Measurements from ENCODE around the gene NFASC. TPM values are rescaled to one million over a fixed set of nuclear protein-coding genes. Genes with fewer than 3 reads are reported as not detected.

The NFASC gene
- total and polyA plus RNA-seq, 9 of the 15 experiments (the other 6 are each of a cell fraction or from before 2014, with no cell fraction given) = 0.03 to 0.16 (median 0.06) TPM; not detected in 6

GRCh38 chr1:204828352-204828850, 42.3 kb upstream of the NFASC start (continued):
- TF ChIP-seq ZNF639 (CRISPR knock-in tag; conservative IDR thresholded peaks at IDR 0.05 in 1 of 2, IDR thresholded peaks at IDR 0.05 in 1 of 2) (peak in 1 of 2 experiments; percentile 58; a peak in 1 of 4 replicates), DMBX1 (CRISPR knock-in tag; IDR thresholded peaks at IDR 0.05; ENCODE audit: borderline replicate concordance) (peak; percentile 84; the same call in 1 of the 2 replicates)

- no TSS peak for BruUV-seq (replicated peaks)
- 7% methylated on average over 6 of the region's 6 CpGs for WGBS (ENCODE audit: insufficient coverage, low coverage, missing lambda C conversion rate)
- no peak overlapping the region for H3K27ac ChIP-seq (ENCODE audit: extremely low read depth, low read depth, low read length)
- H3K79me2 ChIP-seq (ENCODE audit: control insufficient read depth, insufficient read depth, low read length) = no peaks in the 10 kb centered on the region
- no peak for DNase-seq (ENCODE audit: extremely low read depth in 1 of 4, low spot score in 3 of 4)
- no peak for ATAC-seq
- intact Hi-C loops (cut with micrococcal nuclease) = loop anchor here (5.0 kb wide), 1 partner anchor 133 kb away; no protein-coding TSS in a partner anchor
- H2AFZ ChIP-seq (ENCODE audit: low read depth, low read length) = no peak overlapping the region
- peaks cover 0 to 8% of the 10 kb centered on the region in 2 experiments; a peak in 2 of 5 replicates for H3K4me1 ChIP-seq (replicated peaks in 1 of 2; ENCODE audit: control insufficient read depth in 2 of 2, insufficient read depth in 2 of 2, low read length in 2 of 2)
- ChIA-PET CTCF (ENCODE audit: low intra/inter-chr PET ratio) (interaction anchor here (0.6 to 0.7 kb wide), 2 partner anchors 130 to 599 kb away, joined by 3 read pairs; no protein-coding TSS in a partner anchor), POLR2A (interaction anchor here (0.6 to 2.2 kb wide), 2 partner anchors 9 to 72 kb away, joined by 3 to 6 read pairs; no protein-coding TSS in a partner anchor)
- FAIRE-seq = no peak
- no peaks in the 10 kb centered on the region for H3K9me1 ChIP-seq (ENCODE audit: control insufficient read depth, insufficient read depth, low read length)
- H3K27me3 ChIP-seq (ENCODE audit: control insufficient read depth in 2 of 2, insufficient read depth in 2 of 2, low read length in 2 of 2) = peaks cover 18 to 31% of the 10 kb centered on the region in 2 experiments
- H3K9ac ChIP-seq (ENCODE audit: insufficient read depth in 1 of 2, low read depth in 2 of 2, low read length in 2 of 2) = no peak overlapping the region
- in situ Hi-C loops (cut with MboI) = no loop called here
- H3K36me3 ChIP-seq (ENCODE audit: control insufficient read depth, insufficient read depth, low read length) = no peaks in the 10 kb centered on the region
- H3K9me3 ChIP-seq (replicated peaks; ENCODE audit: control insufficient read depth, insufficient read depth, low read depth, low read length) = no peaks in the 10 kb centered on the region
- H4K20me1 ChIP-seq (replicated peaks; ENCODE audit: control insufficient read depth, insufficient read depth, low read length) = peaks cover 15% of the 10 kb centered on the region
- no peak overlapping the region for H3K4me2 ChIP-seq (ENCODE audit: insufficient read depth, low read length)
- no peak overlapping the region for H3K4me3 ChIP-seq
- TF ChIP-seq E2F4 (CRISPR knock-in tag; IDR thresholded peaks at IDR 0.05; ENCODE audit: low read depth) = no peak
- TF ChIP-seq ZNF444 (CRISPR knock-in tag; IDR thresholded peaks at IDR 0.05) = no peak
- TF ChIP-seq IRF1 (CRISPR knock-in tag; IDR thresholded peaks at IDR 0.05; ENCODE audit: borderline replicate concordance) = no peak
- no peak for TF ChIP-seq GATA2 (CRISPR knock-in tag; IDR thresholded peaks at IDR 0.05)
- no peak for TF ChIP-seq PML (IDR thresholded peaks at IDR 0.05; ENCODE audit: low read length)
- no peak for TF ChIP-seq ZNF511 (CRISPR knock-in tag; IDR thresholded peaks at IDR 0.05)
- TF ChIP-seq CBFA2T2 (conservative IDR thresholded peaks at IDR 0.05) = no peak
- no peak for TF ChIP-seq PCBP2 (IDR thresholded peaks at IDR 0.05; ENCODE audit: low read depth, low read length, poor library complexity, severe bottlenecking)
- no peak for TF ChIP-seq TAF7 (tag; IDR thresholded peaks at IDR 0.05)
- TF ChIP-seq CBX3 (IDR thresholded peaks at IDR 0.05; ENCODE audit: borderline replicate concordance in 1 of 2, low read length in 2 of 2) = no peak
- TF ChIP-seq FOXJ2 (tag; IDR thresholded peaks at IDR 0.05) = no peak
- TF ChIP-seq ZNF217 (CRISPR knock-in tag; IDR thresholded peaks at IDR 0.05) = no peak
Observed at GRCh38 chr1:204829133-204829825, 41.4 kb upstream of the NFASC start.

Measured in K562 (cell line).